Stimulated activated naive CD4-positive, alpha-beta T cell (primary cell): Measurements from ENCODE around the gene OPN4.

Experiments
- DNase-seq, 6 experiments: peaks; one replicate each; lab custom pipeline; 2025; lab: John Stamatoyannopoulos, UW

OPN4 gene

DNA sequence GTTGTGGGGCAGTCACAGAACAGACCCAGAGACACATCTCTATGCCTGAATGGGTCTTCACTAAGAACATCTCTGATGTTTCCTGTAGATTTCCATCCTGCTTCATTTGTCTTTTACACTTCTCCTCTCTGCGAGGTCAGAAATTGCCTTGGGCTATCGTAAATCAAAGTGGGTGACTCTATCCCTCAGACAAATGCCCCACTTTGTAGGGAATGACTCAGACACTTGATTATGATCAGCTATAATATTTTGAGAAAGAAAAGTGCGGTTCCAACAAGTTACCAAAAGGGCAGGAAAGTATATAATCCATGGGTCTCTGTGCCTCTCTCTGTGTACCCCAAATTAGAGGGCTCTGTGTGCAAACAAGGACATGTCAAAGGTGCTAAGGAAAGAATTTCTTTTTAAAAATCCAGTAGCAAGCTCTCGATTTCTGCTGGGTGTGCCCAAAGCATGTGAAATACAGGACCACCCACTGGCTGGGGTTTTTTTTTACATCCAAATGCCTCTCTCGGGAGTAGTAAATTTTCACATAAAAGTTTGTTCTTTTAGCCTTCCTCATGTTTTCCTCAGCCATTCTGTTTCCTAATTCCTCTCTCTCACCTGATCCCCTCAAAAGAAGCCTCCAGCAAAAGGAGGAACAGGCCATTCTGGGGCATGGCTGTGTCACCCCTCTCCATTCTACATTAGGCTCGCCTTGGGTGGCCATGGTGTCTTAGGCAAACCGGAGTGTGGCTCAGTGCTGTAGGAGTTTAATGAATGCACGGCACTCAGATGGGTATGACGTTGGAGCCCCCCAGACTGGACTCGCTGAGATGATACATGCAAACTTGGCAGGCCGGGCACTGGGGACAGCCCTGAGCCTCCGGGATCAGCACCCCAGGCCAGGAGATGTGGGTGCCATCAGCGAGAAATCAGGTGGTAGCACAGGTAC lies 6.3 kb upstream of the OPN4 start:
- no peak for DNase-seq

DNA sequence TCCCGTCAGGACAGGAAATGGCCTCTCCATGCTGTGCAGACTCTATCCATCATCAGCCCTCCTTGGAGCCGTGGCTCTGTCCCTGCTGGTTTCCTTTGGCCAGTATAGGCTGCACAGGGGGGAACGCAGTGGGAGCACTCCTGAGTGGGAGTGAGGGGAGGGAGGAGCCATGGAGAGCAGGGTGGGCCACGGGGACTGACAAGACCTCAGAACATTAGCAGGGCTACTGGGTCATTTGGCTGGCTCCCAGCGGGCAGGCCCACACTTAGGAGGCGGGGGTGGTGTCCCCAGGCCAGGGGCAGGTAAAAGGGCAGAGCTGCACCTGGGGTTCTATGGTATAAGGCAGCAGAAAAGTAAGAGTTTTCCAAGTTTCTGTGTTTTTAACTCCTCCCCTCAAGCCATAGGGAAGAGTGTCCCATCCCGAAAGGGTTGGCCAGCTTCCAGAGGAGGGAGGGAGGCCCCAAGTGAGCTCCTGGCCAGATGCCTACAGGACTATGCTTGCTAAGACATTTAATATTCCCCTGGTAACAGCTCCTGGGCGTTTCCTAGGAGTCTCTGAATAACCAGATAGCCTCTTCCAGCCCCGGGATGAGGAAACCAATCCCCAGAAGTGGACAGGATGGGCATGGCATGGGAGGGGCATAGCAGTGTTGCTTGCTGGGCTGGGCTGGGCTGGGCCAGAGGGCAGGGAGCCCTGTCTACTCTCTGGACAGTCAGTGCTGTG lies 5.5 kb upstream of the OPN4 start:
- DNase-seq: no peak

DNA sequence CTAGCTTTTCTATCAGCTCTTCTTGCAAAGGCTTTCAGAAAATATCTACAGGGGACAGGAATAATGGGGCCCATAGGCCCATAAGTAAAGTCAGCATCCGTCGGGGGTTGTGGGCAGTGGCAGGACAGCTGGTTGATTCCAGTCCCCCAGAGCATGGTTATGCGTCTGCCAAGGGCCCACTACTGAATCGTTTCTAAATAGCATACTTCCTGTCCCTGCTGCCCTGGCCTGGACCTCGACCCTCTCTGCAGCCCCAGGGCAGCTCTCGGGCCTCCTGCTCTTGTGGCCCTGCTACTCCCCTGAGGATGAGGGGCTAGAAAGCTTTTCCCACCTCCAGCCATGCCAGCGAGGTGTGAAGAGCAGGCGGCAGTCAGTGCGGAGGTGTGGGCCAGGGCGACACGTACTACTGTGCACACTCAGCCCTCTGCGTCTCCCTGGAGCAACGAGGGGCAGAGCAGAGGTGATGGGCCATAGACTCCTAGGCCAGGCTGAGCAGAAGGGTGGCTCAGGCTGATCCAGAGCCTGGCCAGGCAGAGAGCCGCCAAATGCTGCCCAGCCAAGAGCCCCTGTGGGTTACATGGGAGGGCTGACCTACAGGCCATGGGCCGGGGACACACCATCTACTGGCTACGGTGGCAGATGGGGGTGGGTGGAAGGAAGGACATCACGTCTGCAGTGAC lies 4.7 kb upstream of the OPN4 start:
- DNase-seq: no peak

DNA sequence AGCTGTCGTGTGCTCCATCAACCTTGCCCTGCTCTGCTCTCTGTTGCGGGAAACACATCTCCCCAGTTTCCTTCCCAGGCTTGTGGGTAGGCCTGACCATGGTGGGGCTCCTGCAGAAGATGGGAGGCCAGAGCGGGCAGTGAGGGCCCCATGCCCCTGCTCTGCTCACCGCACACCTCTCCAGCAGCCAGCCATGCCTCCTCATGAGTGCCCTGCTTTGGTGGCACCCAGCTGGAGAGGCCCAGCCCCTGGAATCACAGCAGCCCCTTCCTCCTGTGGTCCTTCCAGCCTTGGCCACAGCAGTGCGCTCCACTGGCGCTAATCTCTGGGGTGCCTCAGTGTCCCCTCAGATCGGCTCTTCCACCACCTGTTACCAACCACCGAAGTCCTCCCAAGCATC lies 4.2 kb upstream of the OPN4 start:
- no peak for DNase-seq

DNA sequence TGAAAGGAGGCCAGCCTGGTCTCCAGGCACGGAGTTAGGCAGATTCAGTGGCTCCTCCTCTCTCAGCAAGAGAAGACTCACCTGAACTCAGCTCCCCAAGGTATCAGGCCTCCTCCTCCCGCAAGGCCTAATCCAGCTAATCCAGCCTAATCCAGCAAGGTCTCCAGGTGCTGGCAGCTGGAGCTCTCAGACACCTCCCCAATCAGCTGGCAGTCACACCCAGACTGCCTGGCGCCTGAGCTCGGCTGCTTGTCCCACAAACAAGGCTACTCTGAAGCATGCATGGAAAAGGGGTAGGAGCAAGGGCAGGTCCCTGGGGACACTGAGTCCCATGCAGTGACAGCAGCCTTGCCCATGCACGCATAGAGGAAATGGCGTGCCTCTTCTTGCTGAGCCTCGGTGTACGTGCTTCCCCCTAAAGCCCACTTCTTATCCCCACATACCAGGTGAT lies 3.3 kb upstream of the OPN4 start:
- no peak for DNase-seq

DNA sequence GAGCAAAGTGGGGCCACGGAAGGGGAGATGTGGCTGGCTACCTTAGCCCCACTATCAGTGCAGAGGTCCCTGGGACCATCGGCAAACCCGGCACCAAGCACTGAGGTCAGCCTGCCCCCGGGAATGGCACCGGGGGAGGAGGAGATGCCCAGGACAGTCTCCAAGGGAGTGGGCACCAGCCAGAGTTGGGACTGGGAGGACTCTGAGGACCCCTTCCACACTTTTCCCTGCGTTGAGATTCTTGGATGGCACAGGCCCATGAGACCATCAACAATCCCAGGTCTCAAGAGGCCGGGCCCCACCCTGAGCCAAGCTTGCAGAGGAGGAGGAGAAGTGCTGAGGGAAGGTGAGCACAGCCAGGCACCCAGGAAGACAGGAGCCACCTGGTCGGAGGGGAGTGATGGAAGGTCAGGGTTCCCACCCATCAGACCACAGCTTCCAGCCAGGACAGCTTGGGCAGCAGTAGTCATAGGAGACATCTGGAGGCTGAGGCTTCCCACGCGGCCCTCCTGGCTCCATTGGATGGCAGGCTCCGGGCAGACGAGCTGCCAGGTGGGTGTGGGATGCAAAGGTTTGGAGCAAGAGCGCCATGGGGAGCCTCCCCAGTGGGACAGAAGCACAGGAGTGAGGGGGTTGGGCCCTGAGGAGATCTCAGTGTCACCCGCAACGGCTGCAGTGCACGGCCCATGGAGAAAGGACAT lies 2.6 kb upstream of the OPN4 start:
- DNase-seq: no peak

DNA sequence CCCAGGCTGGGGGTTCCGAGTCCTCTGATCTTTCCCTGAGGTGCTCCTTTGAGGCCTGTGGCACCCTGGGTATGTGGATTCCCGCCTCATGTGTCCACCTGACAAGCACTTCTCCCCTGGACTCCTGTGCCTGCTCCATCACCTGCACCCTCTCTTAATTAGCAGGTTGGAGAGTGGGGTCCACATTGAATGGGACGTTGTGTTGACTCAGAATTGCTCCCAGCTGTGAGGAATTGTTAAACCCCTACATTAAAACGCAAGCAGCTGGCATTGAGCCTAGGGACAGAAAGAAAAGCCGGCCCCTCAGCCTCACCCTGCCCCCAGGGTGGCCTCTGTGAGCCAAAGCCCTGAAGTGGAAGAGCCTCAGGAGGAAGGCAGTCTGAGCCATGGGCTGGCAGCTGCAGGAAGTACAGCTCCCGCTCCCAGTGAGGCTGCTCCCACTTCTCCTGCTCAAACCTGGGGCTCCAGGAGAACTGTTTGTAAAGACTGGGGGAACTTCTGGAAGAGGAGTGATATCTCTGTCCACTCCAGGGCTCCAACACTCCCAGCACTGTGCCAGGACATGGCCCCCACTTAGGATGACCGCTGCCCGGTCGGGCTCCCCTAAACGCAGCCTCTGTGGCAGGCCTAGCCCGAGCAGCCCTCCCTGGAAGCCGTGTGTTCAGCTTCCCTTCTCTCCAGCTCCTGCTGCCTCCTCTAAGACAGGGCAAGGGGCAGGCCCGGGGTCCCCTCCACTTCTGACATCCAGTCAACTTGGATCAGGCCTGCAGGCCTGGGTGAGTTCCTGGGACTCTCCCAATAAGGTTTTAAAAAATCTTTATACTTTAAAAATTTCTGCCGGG lies 1.8 kb upstream of the OPN4 start:
- no peak for DNase-seq

DNA sequence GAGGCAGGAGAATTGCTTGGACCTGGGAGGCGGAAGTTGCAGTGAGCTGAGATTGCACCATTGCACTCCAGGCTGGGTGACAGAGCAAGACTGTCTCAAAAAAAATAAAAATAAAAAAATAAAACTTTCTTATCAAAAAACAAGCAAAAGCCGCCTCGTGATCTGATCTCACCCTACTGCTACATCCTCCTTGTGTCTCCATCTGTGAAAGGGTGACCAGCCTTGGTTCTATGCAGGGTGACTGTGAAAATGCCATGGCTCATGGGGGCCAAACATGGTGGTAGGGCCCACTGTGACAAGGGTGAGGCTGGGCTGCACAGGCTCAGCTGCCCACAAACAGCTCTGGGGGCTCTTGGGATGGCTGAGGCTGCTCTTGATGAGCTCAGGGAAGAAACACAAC lies 968 bp upstream of the OPN4 start:
- no peak for DNase-seq

DNA sequence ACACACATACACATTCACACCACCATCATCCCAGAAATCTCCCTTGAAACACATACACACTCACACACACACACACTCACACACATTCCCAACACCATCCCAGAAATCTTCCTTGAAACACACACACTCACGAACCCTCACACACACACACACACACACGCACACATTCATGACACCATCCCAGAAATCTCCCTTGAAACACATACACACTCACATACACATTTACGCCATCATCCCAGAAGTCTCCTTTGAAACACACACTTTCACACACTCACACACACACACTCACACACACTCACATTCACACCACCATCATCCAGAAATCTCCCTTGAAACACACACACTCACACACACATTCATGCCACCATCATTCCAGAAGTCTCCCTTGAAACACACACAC lies 360 bp upstream of the OPN4 start:
- DNase-seq: no peak

DNA sequence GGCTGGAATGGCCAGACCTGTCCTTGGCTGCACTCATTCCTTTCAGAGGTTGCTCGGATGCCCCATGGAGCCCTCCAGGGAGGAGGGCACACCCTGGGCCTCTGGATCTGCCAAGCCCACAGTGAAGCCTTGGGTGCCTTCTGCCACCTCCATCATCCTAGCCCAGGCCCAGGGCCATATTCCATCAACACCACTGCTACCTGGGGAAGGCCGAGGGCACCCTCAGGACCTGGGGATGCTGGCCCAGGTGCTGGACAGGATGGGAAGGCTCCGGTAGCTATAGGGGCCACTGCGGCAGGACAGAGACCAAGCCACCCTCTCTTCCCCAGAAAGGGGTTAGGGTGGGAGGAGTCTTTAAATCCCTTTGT lies 810 bp downstream of the OPN4 start:
- no peak for DNase-seq

DNA sequence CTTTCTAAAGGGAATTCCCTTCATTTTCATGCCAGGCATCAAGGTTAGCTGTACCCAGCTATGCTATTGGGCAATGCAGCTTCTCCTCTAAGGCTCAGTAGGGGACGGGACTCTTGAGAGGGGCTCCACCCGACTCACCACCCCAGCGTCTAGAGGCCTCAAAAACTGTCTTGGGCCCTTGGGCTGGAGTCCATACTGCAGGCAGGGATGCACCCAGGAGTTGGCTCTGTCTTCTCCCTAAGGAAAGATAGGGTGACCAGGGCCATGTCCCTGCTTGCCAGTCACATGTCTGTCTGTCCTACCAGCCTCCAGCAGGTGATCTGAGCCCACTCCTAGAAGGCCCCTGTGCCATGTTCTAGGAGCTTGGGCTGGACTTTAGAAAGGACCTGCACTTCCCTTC lies 1.2 kb downstream of the OPN4 start:
- no peak for DNase-seq

DNA sequence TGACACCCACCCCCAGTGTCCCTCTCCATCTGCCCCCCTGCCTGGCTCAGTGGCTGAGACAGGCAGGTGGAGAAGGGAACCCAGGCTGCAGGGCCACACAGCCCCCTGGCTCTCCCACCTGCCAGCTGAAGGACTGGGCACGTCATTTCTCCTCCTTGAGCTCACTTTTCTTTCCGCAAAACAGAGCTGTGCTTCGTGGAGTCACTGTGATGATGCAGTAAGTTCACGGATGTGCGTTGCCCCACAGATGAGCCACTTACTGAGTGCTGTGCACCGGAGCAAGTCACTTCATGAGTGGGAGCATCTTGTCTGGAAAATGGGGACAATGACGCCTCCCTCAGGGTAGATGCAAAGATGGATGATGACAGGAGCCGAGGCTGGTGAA lies 2.7 kb downstream of the OPN4 start:
- DNase-seq: no peak

DNA sequence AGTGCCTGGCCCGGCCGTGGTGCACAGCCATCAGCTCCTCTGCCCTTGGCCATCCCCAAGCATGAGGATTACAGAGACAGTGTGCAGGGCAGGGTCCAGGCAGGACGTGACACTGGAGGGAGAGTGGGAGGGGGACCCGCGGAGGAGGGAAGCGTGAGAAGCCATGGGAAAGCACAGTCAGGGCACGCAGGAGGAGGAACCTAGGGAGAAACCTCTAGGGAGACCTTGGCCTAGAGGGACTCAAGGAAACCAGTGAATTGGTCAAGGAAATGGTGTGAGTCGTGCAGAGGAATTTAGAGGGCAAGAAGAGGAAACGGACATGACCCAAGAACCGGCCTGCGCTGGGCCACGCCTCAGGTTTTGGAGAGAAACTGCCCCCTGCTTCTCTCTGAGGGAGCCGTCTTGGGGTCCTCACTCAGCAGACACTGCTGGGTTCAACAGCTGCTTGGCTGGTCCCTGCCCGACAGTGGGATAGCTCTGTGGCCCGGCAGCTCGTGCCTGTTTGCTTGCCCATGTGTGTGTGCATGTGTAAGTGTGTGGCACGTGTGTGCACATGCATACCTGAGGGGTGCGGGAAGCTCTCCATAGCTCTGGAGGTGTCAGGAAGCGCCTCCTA lies 3.2 kb downstream of the OPN4 start:
- DNase-seq: no peak

DNA sequence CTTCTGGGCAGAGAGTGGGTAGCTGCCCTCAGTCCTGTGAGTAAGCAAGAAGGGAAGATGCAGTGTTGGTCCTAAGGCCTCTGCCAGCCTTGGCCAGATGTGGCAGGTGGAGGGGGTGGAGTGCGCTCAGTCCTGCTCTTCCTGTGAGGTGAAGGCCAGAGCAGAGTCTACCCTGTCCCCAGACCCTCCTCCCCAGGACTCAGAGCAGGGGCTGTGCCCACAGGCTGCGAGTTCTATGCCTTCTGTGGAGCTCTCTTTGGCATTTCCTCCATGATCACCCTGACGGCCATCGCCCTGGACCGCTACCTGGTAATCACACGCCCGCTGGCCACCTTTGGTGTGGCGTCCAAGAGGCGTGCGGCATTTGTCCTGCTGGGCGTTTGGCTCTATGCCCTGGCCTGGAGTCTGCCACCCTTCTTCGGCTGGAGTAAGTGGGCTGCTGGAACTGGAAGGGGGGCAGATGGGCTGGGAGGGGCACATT lies 4.0 kb downstream of the OPN4 start:
- DNase-seq: no peak

DNA sequence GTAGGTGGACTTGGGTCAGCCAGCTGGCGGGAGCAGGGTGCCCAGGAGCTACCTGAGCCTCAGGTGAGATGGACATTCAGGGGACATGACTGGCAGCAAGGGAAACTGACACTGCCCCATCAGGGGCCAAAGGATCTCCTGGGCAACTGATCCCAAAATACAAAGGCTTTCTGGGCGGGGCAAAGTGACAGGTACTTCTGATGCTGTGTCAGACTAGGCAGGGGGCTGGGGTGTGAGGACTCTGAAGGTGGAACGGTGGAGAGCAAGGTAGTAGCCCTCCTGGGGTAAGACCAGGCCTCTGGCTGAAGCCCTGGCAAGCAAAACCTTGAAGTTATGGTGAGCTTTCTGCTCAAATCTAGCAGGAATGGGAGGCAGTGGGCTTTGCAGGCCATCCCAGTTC lies 4.4 kb downstream of the OPN4 start:
- no peak for DNase-seq

DNA sequence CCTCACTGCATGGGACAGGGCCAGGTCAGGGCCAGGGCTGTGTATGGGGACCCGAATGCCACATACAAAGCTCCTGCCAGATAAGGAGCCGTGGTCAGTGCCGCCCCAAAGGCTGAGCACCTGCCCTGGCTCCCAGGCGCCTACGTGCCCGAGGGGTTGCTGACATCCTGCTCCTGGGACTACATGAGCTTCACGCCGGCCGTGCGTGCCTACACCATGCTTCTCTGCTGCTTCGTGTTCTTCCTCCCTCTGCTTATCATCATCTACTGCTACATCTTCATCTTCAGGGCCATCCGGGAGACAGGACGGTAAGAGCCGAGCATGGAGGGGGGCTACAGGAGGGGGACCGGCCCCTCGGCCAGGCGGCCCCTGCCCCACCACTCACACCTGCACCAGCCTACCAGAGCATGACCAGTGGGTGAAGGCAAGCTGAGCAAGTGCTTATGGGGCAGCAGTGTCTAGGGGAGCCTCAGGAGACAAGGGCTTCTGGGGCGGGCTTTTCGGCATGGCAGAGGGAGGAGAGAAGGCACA lies 4.9 kb downstream of the OPN4 start:
- no peak for DNase-seq

DNA sequence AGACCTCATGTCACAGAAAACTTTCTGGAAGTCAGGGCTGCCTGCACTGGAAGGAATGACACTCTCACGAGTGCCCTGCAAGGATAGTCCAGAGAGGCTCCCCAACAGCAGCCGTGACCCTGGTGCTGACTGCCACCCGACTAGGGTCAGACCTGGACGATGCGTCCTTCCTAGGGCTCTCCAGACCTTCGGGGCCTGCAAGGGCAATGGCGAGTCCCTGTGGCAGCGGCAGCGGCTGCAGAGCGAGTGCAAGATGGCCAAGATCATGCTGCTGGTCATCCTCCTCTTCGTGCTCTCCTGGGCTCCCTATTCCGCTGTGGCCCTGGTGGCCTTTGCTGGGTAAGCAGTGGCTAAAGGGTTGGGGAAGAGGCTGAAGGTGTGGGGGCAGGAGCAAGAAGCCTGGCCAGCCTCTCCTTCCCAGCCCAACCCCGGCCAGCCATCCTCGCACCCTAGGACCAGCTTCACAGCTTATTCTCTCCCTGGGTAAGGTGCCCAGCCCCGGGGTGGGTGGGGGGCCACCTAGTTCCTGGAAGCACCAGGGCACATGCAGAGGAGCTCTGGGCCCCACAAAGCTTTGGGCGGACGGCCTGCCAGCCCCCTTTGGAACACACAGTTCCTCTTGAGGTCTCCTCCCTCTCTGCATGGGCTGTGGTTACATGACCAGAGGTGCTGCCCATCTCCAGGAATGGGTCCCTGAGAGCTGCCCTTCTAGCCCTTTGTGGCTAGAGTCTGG lies 5.5 kb downstream of the OPN4 start:
- no peak for DNase-seq

DNA sequence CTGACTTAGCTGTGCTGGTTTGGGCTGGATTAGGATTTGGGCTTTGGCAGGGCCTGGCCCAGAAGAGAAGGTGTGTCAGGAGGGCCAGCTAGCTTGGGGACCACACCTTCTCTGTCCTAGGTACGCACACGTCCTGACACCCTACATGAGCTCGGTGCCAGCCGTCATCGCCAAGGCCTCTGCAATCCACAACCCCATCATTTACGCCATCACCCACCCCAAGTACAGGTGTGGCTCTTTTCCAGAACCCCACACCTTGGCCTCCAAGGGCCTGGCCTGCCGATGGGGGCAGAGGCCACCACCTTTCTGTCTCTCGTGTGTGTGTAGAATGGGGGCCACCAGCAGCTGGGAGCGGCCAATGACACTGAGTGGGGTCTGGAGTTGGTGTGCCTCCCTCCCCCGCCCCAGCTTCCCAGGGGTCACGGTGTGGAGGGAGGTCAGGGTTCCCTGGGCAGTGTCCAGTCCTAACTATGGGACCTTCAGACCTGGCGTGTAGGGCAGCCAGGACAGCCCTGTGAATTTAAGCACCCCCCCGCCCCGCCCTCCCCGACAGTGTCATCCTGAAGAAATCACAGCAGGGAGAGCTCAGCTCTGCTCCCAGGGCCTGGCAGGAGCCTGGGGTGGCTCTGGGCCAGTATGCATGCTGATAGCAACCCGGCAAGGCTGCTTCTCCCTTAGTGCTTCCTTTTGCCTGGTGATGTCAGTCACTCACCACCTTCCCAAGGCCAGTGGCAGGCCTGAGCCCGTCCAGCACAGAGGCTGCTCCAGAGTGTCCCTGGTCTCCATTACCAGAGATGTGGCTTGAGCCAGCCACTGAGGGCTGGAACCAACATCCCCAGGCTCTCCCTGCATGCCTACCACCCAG lies 7.0 kb downstream of the OPN4 start:
- DNase-seq: no peak
